Kidney epithelial cell (primary cell): ENCODE measurements around the gene METTL27. TPM values are rescaled to one million over a fixed set of nuclear protein-coding genes. Genes with fewer than 3 reads are reported as not detected.
"Not testable (repeated sequence)": the region's sequence is repeated elsewhere in the genome, so short reads cannot be mapped to it uniquely, and the experiment has no call there.

Experiments
- DNase-seq: peaks from one replicate; pipeline ENCODE4 v3.0.0-alpha.2; 2010; ENCODE audit warnings: low read depth
- H3K27me3 ChIP-seq: 2 replicates; pipeline ENCODE4 v1.6.0; 2011; ENCODE audit warnings: low read length; ENCODE audit not compliant: control insufficient read depth, insufficient read depth
- H3K36me3 ChIP-seq: 2 replicates; pipeline ENCODE4 v1.5.1; 2011; ENCODE audit warnings: low read length; ENCODE audit not compliant: control insufficient read depth, insufficient read depth
- H3K4me3 ChIP-seq: 2 replicates; pipeline ENCODE4 v1.5.1; 2011; ENCODE audit warnings: low read depth, mild to moderate bottlenecking, control low read depth, low read length
- total RNA-seq: library from RNA; depleted of rRNA; stranded (reverse); fragments of >200 nt; gene quantifications from 2 replicates; pipeline ENCODE4 v1.2.3, GENCODE V29; 2015
- TF ChIP-seq, protein P1 (sequence below): IDR thresholded peaks from 2 replicates; pipeline ENCODE4 v1.5.1; 2011; ENCODE audit warnings: mild to moderate bottlenecking, moderate library complexity, low read length, control low read depth, inconsistent platforms; ENCODE audit not compliant: insufficient read depth, poor library complexity, severe bottlenecking

The METTL27 gene
- total RNA-seq, 1 donor from 2014 or later = 1.5 TPM

DNA sequence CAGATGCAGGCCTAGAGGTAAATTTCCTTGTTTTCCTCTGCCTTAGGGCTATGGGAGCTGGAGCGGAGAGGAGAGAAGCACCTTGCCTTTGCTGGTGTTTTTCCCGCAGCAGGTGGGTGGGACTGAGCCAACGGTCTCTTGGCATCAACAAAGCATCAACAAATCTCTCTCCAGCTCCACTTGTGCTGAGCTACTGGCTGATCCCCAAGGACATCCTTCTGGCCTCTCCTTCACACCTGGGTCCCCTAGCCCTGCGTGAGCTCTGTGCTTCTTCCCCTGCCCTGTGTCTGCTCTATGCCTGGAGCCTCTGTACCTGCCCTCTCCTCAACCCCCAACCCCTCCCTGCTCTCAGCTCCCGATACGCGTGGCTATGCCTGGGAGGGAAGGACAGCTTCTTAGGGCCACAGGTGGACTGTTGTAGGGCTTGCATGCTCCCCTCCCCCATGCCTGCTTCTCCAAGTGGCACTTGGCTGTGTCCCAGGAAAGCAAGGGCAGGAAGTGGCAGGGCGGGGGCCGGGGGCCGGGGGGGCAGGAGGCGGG is 14.7 kb downstream of the METTL27 start:
- Histone ChIP-seq H3K27me3 (no peaks in the 10 kb centered on the region), H3K4me3 (no peak overlapping the region), H3K36me3 (no peaks in the 10 kb centered on the region)
- DNase-seq = no peak
- TF ChIP-seq, protein P1, sequence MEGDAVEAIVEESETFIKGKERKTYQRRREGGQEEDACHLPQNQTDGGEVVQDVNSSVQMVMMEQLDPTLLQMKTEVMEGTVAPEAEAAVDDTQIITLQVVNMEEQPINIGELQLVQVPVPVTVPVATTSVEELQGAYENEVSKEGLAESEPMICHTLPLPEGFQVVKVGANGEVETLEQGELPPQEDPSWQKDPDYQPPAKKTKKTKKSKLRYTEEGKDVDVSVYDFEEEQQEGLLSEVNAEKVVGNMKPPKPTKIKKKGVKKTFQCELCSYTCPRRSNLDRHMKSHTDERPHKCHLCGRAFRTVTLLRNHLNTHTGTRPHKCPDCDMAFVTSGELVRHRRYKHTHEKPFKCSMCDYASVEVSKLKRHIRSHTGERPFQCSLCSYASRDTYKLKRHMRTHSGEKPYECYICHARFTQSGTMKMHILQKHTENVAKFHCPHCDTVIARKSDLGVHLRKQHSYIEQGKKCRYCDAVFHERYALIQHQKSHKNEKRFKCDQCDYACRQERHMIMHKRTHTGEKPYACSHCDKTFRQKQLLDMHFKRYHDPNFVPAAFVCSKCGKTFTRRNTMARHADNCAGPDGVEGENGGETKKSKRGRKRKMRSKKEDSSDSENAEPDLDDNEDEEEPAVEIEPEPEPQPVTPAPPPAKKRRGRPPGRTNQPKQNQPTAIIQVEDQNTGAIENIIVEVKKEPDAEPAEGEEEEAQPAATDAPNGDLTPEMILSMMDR = no peak

DNA sequence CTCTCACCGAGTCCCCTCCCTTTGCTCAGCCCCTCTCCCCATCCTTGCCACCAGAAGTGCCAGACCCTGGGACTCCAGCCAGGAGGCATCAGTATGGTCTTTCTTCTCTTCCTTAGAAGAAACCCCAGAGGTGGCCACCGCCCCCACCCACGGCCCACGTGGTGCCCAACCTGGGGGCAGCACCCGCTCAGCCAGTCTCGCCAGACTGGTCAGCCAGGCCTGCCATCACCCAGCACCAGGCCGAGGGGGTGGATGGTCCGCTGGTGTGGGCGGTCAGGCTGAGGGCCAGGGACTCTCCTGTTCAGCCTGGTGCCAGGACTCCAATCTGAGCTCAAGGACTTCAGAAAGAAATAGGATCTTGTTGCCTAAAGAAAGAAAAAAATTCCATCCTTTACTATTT is 17.3 kb downstream of the METTL27 start:
- no peak for DNase-seq
- TF ChIP-seq, protein P1 = no peak
- Histone ChIP-seq H3K27me3 (no peaks in the 10 kb centered on the region), H3K4me3 (no peak overlapping the region), H3K36me3 (no peaks in the 10 kb centered on the region)

DNA sequence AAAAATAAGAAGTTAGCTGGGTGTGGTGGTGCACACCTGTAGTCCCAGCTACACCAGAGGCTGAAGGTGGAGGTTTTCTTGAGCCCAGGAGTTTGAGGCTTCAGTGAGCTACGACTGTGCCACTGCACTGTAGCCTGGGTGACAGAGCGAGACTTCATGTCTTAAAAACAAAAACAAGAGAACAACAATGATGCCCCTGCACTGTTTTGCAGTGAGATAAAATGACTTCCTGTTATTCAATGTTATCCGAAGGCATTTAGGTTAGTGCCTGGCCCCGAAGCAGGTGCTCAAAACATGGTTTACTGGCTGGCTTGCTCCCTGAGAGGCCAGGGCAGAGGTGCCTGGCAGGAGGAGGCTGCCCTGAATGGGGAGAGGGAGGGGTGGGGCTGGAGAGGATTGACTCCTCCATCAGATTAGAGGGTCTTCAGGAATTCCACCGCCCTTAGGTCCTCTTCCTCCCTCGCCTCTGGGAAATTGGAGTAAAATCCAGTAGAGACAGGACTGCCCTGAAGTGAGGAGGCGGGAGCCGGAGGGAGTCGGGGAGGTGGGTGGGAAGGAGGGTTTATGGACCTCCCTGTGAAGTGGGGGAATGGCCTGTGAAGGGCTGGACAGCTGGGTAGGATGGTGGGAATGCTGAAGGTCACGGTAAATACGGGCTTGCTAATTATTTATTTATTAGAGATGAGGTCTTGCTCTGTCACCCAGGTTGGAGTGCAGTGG is 18.3 kb downstream of the METTL27 start:
- H3K36me3 ChIP-seq = no peaks in the 10 kb centered on the region
- no peaks in the 10 kb centered on the region for H3K27me3 ChIP-seq
- H3K4me3 ChIP-seq = no peak overlapping the region
- DNase-seq = no peak
- TF ChIP-seq, protein P1 = no peak

DNA sequence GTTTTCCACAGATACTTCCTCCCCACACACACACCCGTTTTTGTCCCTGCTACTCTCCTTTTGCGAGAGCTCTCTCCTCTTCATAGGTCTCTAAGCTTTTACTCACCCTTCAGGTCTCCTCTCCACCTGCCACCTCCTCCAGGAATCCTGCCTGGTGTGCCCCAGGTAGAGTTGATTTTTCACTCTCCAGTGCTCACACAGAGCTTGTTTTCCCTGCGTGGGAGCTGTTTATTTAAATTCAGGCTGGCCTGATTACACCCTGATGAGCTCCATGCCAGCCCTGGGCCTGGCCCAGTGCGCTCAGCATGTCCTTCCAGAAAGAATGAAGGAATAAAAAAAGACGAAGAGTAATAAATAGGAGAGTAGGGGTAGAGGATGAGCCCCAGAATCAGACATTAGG is 19.1 kb downstream of the METTL27 start:
- no peaks in the 10 kb centered on the region for H3K27me3 ChIP-seq
- TF ChIP-seq, protein P1 = no peak
- no peak overlapping the region for H3K4me3 ChIP-seq
- DNase-seq = no peak
- H3K36me3 ChIP-seq = no peaks in the 10 kb centered on the region

DNA sequence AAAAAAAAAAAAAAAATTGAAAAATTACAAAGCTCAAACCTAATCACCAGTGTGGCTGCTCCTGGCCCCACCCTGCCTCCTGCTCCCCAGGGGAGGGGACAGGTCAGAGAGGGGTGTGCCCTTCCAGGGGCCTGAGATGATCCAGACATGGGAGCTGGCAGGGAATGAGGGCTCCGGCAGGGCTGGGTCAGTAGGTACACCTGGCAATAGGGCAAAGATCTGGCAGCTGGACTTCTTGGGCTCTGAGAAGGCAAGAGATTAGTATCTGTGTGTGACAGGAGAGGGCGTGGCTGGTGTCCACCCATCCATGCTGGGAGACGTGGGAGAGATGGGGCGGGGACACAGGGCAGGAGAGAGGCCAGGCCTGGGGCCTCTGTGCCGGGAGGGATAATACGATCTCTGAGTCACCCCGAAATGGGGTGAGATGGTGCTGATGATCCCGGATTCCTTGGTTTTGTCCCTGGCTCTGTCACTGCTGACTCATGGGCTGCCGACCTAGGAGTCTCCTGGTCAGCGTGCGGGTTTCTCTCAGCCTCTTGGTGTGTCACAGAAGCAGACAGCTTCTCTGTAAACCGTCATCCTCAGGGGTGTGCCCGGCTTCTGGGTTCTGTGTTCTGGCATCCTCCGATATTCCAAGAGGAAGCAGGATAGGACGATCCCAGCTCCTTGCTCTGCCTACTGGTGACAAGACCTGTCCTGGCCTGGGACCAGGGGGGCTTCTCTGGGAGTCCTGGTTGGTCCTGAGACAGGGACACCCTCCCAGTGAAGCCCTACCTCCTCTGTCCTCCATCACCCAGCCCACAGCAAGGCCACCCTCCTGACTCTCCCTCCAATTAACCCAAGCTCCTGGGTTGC is 19.8 kb downstream of the METTL27 start:
- H3K27me3 ChIP-seq = no peaks in the 10 kb centered on the region
- H3K36me3 ChIP-seq = no peaks in the 10 kb centered on the region
- DNase-seq = peak; percentile 96
- TF ChIP-seq, protein P1 = no peak
- H3K4me3 ChIP-seq = no peak overlapping the region

DNA sequence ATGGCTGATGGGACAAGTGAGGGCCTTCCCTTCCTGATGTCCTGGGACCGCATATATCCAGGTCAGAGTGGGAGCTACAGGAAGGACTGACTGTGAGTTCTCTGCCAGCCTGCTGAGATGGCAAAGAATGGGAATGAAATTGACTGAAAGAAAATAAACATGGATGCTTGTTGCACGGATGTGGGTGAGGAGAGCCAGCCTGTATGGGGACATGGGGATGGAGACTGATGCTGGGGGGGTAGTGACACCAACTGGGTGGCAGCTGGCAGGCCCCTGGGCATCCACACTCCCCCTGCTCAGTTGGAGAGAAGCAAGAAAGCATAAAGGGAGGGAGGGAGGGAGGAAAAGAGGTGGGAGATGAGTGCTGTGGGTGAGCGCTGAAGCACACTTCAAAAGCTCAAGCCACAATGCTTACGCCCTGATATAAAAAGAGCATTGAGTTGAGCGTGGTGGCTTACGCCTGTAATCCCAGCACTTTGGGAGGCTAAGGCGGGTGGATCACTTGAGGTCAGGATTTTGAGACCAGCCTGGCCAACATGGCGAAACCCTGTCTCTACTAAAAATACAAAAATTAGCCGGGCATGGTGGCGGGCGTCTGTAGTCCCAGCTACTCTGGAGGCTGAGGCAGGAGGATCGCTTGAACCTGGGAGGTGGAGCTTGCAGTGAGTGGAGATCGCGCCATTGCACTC is 20.6 kb downstream of the METTL27 start:
- DNase-seq, H3K27me3 ChIP-seq, H3K4me3 ChIP-seq, H3K36me3 ChIP-seq: not testable (repeated sequence)
